Fibroblast of lung (primary cell): ENCODE measurements around the gene RBM33. TPM values are rescaled to one million over a fixed set of nuclear protein-coding genes. Genes with fewer than 3 reads are reported as not detected.

Experiments
- DNase-seq, 2 donors: peaks; one replicate each; pipeline versions ENCODE4 v3.0.0 to v3.0.0-alpha.2; 2010; ENCODE audit warnings: low read depth in 2 of 2
- H2AFZ ChIP-seq: 2 replicates; pipeline ENCODE4 v1.5.1; 2012; ENCODE audit warnings: low read length, control low read depth, inconsistent platforms
- H3K27ac ChIP-seq: 2 replicates; pipeline ENCODE4 v1.5.1; 2011; ENCODE audit warnings: low read length, control low read depth; ENCODE audit not compliant: insufficient read depth
- H3K27me3 ChIP-seq: 2 replicates; pipeline ENCODE4 v1.5.1; 2011; ENCODE audit warnings: mild to moderate bottlenecking, low read length; ENCODE audit not compliant: control insufficient read depth, insufficient read depth
- H3K36me3 ChIP-seq: 2 replicates; pipeline ENCODE4 v1.5.1; 2011; ENCODE audit warnings: low read length; ENCODE audit not compliant: control insufficient read depth, insufficient read depth
- H3K4me1 ChIP-seq: 2 replicates; pipeline ENCODE4 v1.5.1; 2011; ENCODE audit warnings: low read length; ENCODE audit not compliant: control insufficient read depth, insufficient read depth; ENCODE audit errors: extremely low read depth
- H3K4me2 ChIP-seq: 2 replicates; pipeline ENCODE4 v1.5.1; 2011; ENCODE audit warnings: low read length, control low read depth; ENCODE audit not compliant: insufficient read depth; ENCODE audit errors: extremely low read depth
- H3K4me3 ChIP-seq, 4 experiments: fragments of 200-600 bp in 1 of 4; sonication (generic) in 1 of 4; replicated peaks in 1 of 4; 2 replicates each; pipeline ENCODE4 v1.5.1; 2011 to 2016; ENCODE audit warnings: low read length in 4 of 4, low read depth in 3 of 4, mild to moderate bottlenecking in 3 of 4, control low read depth in 2 of 4, inconsistent platforms in 1 of 4, mixed read lengths in 1 of 4; ENCODE audit not compliant: insufficient read depth in 1 of 4; ENCODE audit errors: control extremely low read depth in 1 of 4
- H3K79me2 ChIP-seq: 2 replicates; pipeline ENCODE4 v1.5.1; 2012; ENCODE audit warnings: mild to moderate bottlenecking, low read length, inconsistent platforms; ENCODE audit not compliant: control insufficient read depth, insufficient read depth
- H3K9ac ChIP-seq: 2 replicates; pipeline ENCODE4 v1.5.1; 2011; ENCODE audit warnings: mild to moderate bottlenecking, low read length, control low read depth; ENCODE audit not compliant: insufficient read depth
- H3K9me3 ChIP-seq: 2 replicates; pipeline ENCODE4 v1.5.1; 2012; ENCODE audit warnings: low read depth, low read length; ENCODE audit not compliant: control insufficient read depth, insufficient read depth
- H4K20me1 ChIP-seq: 2 replicates; pipeline ENCODE4 v1.5.1; 2011; ENCODE audit warnings: low read length; ENCODE audit not compliant: control insufficient read depth, insufficient read depth; ENCODE audit errors: extremely low read depth
- CTCF ChIP-seq, 2 donors: IDR thresholded peaks in 1 of 2; conservative IDR thresholded peaks in 1 of 2; 1 replicate in 1 of 2; 2 replicates in 1 of 2; pipeline ENCODE4 v1.5.1; 2011 to 2012; ENCODE audit warnings: low read length in 2 of 2, control low read depth in 1 of 2, inconsistent platforms in 1 of 2, low read depth in 1 of 2, mild to moderate bottlenecking in 1 of 2
- EZH2 ChIP-seq: IDR thresholded peaks from 2 replicates; pipeline ENCODE4 v1.5.1; 2012; ENCODE audit warnings: low read length, control low read depth, mild to moderate bottlenecking; ENCODE audit errors: missing control alignments
- polyA plus RNA-seq, 2 donors: library from polyadenylated mRNA; depleted of rRNA in 1 of 2; stranded (reverse) in 1 of 2; unstranded in 1 of 2; fragments of >200 nt; gene quantifications; 2 replicates each; pipeline ENCODE4 v1.2.1, GENCODE V29; 2011 to 2012; ENCODE audit warnings: missing spikeins in 1 of 2
- total RNA-seq: library from RNA; depleted of rRNA; stranded (reverse); fragments of >200 nt; gene quantifications from 2 replicates; pipeline ENCODE4 v1.2.1, GENCODE V29; 2014

RBM33 gene
- total and polyA plus RNA-seq, 2 donors (not counting 1 experiment from before 2014, with no cell fraction given), result 6.9 to 33.2 TPM

GRCh38 chr7:155818154-155818819 is 173.8 kb downstream of the RBM33 start:
- Histone ChIP-seq H3K4me1 (no peaks in the 10 kb centered on the region), H3K27ac (no peak overlapping the region), H3K27me3 (peaks cover 11% of the 10 kb centered on the region), H3K9me3 (no peaks in the 10 kb centered on the region), H2AFZ (no peak overlapping the region), H3K4me2 (no peak overlapping the region), H3K36me3 (no peaks in the 10 kb centered on the region), H3K79me2 (no peaks in the 10 kb centered on the region), H3K4me3 (no peak overlapping the region), H3K9ac (no peak overlapping the region), H4K20me1 (no peaks in the 10 kb centered on the region)
- DNase-seq, result no peak
- no peak for TF ChIP-seq EZH2
- TF ChIP-seq CTCF (conservative IDR thresholded peaks at IDR 0.05 in 1 of 2, IDR thresholded peaks at IDR 0.05 in 1 of 2; ENCODE audit: low read depth in 1 of 2, low read length in 2 of 2), result no peak

- no peaks in the 10 kb centered on the region for H3K4me1 ChIP-seq
- no peaks in the 10 kb centered on the region for H3K79me2 ChIP-seq
- no peak overlapping the region for H3K9ac ChIP-seq
- peaks cover 8% of the 10 kb centered on the region for H3K27me3 ChIP-seq
- no peaks in the 10 kb centered on the region for H4K20me1 ChIP-seq
- H3K4me2 ChIP-seq, result no peak overlapping the region
- no peak overlapping the region for H3K4me3 ChIP-seq
- H3K27ac ChIP-seq, result no peak overlapping the region
- no peak for TF ChIP-seq CTCF (conservative IDR thresholded peaks at IDR 0.05 in 1 of 2, IDR thresholded peaks at IDR 0.05 in 1 of 2; ENCODE audit: low read depth in 1 of 2, low read length in 2 of 2)
- TF ChIP-seq EZH2, result no peak
- no peaks in the 10 kb centered on the region for H3K9me3 ChIP-seq
- no peak overlapping the region for H2AFZ ChIP-seq
- no peak for DNase-seq
- no peaks in the 10 kb centered on the region for H3K36me3 ChIP-seq
These were observed 174.3 kb downstream of the RBM33 start for GRCh38 chr7:155818820-155819168.

GRCh38 chr7:155819186-155819585 is 174.7 kb downstream of the RBM33 start:
- no peaks in the 10 kb centered on the region for H3K4me1 ChIP-seq
- no peaks in the 10 kb centered on the region for H4K20me1 ChIP-seq
- no peaks in the 10 kb centered on the region for H3K79me2 ChIP-seq
- no peaks in the 10 kb centered on the region for H3K36me3 ChIP-seq
- H3K4me3 ChIP-seq, result no peak overlapping the region
- no peak overlapping the region for H3K9ac ChIP-seq
- no peak overlapping the region for H2AFZ ChIP-seq
- TF ChIP-seq CTCF (conservative IDR thresholded peaks at IDR 0.05 in 1 of 2, IDR thresholded peaks at IDR 0.05 in 1 of 2; ENCODE audit: low read depth in 1 of 2, low read length in 2 of 2) (no peak), EZH2 (no peak)
- no peaks in the 10 kb centered on the region for H3K9me3 ChIP-seq
- no peak for DNase-seq
- H3K27ac ChIP-seq, result no peak overlapping the region
- H3K4me2 ChIP-seq, result no peak overlapping the region
- peaks cover 4% of the 10 kb centered on the region for H3K27me3 ChIP-seq
